ENCODE measurements around the gene MFSD6. TPM values are rescaled to one million over a fixed set of nuclear protein-coding genes. Genes with fewer than 3 reads are reported as not detected.

Gene MFSD6
- total RNA-seq, 4 donors from 2014 or later, result 24.2 to 47.5 (median 42.0) TPM

DNA sequence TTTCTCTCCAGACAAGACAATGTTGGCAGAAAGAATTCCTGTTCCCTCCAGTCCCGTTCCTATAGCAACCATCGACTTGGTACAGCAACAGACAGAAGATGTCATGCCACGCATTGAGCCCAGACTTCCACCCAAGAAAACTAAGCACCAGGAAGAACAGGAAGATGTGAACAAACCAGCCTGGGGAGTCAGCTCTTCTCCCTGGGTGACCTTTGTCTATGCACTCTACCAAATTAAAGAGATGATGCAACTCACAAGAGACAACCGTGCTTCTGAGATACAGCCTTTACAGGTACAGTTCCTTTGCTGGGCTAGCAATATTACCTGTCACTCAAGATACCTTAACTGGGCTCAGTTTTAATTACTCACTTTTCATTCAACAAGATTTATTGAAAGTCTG, 89.3 kb downstream of the MFSD6 start:
- TF ChIP-seq, protein P1, sequence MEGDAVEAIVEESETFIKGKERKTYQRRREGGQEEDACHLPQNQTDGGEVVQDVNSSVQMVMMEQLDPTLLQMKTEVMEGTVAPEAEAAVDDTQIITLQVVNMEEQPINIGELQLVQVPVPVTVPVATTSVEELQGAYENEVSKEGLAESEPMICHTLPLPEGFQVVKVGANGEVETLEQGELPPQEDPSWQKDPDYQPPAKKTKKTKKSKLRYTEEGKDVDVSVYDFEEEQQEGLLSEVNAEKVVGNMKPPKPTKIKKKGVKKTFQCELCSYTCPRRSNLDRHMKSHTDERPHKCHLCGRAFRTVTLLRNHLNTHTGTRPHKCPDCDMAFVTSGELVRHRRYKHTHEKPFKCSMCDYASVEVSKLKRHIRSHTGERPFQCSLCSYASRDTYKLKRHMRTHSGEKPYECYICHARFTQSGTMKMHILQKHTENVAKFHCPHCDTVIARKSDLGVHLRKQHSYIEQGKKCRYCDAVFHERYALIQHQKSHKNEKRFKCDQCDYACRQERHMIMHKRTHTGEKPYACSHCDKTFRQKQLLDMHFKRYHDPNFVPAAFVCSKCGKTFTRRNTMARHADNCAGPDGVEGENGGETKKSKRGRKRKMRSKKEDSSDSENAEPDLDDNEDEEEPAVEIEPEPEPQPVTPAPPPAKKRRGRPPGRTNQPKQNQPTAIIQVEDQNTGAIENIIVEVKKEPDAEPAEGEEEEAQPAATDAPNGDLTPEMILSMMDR (IDR thresholded peaks at IDR 0.05; ENCODE audit: low read depth), result no peak

DNA sequence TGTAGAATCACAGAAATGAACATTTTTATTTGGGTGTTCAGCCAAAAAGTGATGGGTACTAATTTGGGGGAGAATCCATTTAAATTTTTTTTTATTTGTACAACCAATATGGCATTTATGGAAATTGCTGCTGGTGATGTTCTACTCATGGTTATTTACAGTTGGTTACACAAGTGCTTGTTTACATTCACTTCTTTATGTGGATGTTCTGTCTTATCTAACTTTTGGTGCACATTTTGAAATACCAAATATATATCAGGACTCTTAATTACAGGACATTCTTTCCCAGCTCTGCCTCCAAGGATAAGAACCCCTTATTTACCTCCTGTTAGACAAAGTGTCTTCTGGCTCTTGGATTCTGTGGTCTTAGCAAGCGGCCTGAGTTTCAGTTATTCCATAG, 91.1 kb downstream of the MFSD6 start:
- TF ChIP-seq, protein P1 (IDR thresholded peaks at IDR 0.05; ENCODE audit: low read depth), result no peak

DNA sequence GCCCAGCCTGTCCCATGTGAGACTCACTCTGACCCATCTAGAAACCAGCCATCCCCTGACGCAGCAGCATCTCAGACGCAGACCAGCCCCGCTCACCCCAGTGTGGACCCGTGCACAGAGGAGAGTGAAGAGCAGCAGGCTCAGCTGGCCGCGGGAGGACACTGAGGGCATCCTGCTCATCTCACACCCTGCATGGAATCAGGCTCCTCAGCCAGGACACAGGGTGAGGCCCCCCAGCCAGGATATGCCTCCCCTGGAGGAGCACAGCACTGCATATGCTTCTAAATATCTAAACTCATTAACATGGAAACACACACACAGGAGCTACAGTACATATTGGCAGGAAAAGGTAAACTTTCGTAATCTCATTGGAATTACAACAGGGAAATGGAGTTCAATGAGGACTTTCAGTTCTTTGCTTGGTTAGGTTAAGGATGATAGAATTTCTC, 91.9 kb downstream of the MFSD6 start:
- TF ChIP-seq, protein P1 (IDR thresholded peaks at IDR 0.05; ENCODE audit: low read depth), result no peak

DNA sequence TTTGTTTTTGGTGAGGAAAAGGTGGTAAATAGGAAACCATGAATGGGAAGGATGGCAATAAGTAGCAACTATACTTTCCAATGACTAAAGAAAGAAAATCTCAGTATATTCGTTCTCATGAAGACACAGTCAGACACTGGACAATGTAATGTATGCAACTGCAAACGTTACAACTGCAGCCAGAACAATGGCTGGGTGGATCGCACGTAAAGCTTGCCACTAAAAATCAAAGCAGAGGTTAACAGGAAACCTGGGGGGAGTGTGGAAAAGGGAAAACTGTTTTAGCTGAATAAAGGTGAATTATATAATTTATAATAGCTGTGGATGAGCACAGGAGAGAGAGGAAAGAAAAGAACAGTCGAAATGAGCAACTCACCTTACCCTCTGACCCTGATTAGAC, 93.1 kb downstream of the MFSD6 start:
- TF ChIP-seq, protein P1 (IDR thresholded peaks at IDR 0.05; ENCODE audit: low read depth), result no peak

DNA sequence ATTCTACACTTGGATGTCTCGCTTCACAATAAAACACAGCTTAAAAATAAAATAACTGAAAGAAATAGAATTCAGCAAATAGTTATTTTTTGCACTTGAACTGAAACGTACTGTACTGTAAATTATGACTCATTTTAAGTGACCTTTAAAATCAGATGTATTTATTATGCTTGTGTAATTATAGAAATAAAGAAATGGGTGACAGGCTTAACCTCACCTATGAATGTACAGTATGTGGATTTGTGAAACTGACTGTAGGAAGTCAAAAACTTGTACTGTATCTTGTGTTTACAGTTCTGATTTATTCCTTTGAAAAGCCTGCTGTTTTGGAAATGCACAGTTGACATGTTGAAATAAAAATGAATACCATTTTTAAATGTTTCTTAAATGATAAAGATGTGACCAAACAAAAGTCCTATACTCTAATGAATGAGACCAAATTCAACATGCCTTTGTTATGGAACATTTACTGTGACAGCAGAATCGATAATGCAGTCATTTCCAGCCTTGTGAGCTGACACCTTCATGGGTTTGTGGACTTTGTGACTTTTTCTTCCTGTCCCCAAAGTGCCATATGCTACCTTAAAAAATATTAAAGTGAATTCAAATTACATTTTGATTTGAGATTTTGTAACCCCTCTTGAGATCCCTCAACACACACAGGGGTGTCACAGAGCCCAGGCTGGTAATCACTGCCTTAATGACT, 93.7 kb downstream of the MFSD6 start:
- TF ChIP-seq, protein P1 (IDR thresholded peaks at IDR 0.05; ENCODE audit: low read depth), result no peak

DNA sequence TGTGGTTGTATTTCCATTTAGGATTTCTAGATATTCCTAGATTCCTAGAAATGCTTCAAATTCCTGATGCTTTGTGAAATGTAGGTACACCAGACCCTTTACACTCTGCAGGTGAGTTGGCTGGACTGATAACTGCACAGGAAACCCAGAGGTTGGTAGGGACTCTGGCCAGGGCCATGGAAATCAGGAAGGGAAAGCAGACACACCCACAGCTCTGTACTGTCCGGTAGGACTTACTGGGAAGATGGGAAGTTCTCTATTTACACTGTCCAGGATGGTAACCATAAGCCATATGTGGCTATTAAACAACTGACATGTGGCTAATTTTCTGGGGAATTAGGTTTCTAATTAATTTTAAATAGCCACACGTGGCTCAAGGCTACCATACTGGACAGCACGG, 94.9 kb downstream of the MFSD6 start:
- TF ChIP-seq, protein P1 (IDR thresholded peaks at IDR 0.05; ENCODE audit: low read depth), result no peak

DNA sequence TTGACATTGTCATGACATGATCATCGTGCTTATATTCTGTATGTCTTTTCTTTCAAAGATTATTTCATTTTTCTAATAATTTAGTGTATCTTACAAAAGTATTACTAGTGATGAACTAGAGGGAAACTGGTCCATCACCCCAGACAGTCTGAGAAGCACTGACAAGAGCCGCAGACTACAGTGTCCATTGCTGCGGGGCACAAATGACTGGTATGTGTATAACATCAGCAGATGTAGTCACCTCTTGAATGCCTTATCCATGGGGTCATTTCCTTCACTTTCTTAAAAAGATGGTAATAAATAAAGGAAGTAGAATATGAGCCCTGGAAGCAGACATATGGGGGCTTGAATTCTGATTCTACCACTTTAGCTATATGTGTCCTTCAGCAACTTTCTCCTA, 96.8 kb downstream of the MFSD6 start:
- TF ChIP-seq, protein P1 (IDR thresholded peaks at IDR 0.05; ENCODE audit: low read depth), result no peak

Measured in subcutaneous adipose tissue (tissue), 4 donors.